GM18520 (cell line): ENCODE data around the gene NNMT.

ENCODE experiments used
- ATAC-seq: cut with Tn5 transposase; IDR thresholded peaks from one replicate; pipeline ENCODE4 v1.9.1; 2021; ENCODE audit not compliant: unreplicated experiment

NNMT gene

GRCh38 chr11:114295676-114296604, at the start of gene NNMT:
Gene NNMT (plus strand): TSS chr11:114296399. CDS start chr11:114296557, 158 bp downstream.
- no peak for ATAC-seq

GRCh38 chr11:114247070-114247789, 49.0 kb upstream of the NNMT start:
- no peak for ATAC-seq

- no peak for ATAC-seq
Measured at GRCh38 chr11:114250180-114250579, 46.0 kb upstream of the NNMT start.

GRCh38 chr11:114250993-114251814, 45.0 kb upstream of the NNMT start:
- ATAC-seq: no peak

- no peak for ATAC-seq
Measured at GRCh38 chr11:114251815-114252337, 44.3 kb upstream of the NNMT start.

GRCh38 chr11:114252767-114253166, 43.4 kb upstream of the NNMT start:
- no peak for ATAC-seq

GRCh38 chr11:114253771-114254170, 42.4 kb upstream of the NNMT start:
- ATAC-seq: no peak

- ATAC-seq: no peak
Measured at GRCh38 chr11:114254571-114255146, 41.5 kb upstream of the NNMT start.

GRCh38 chr11:114255289-114255688, 40.9 kb upstream of the NNMT start:
- no peak for ATAC-seq

- no peak for ATAC-seq
Measured at GRCh38 chr11:114256176-114256966, 39.8 kb upstream of the NNMT start.

- no peak for ATAC-seq
Measured at GRCh38 chr11:114256967-114257286, 39.3 kb upstream of the NNMT start.

GRCh38 chr11:114257621-114258558, 38.3 kb upstream of the NNMT start:
- no peak for ATAC-seq

- ATAC-seq: no peak
Measured at GRCh38 chr11:114258696-114259095, 37.5 kb upstream of the NNMT start.

- no peak for ATAC-seq
Measured at GRCh38 chr11:114259124-114259526, 37.1 kb upstream of the NNMT start.

- ATAC-seq: no peak
Measured at GRCh38 chr11:114259551-114259983, 36.6 kb upstream of the NNMT start.

- ATAC-seq: no peak
Measured at GRCh38 chr11:114260077-114260476, 36.1 kb upstream of the NNMT start.

GRCh38 chr11:114260483-114260882, 35.7 kb upstream of the NNMT start:
- ATAC-seq: no peak

- ATAC-seq: no peak
Measured at GRCh38 chr11:114261791-114262190, 34.4 kb upstream of the NNMT start.
